ENCODE results near the gene RPS2.
A peak's percentile ranks its signal among the peaks of the same experiment; 100 is the strongest.

Gene RPS2

DNA sequence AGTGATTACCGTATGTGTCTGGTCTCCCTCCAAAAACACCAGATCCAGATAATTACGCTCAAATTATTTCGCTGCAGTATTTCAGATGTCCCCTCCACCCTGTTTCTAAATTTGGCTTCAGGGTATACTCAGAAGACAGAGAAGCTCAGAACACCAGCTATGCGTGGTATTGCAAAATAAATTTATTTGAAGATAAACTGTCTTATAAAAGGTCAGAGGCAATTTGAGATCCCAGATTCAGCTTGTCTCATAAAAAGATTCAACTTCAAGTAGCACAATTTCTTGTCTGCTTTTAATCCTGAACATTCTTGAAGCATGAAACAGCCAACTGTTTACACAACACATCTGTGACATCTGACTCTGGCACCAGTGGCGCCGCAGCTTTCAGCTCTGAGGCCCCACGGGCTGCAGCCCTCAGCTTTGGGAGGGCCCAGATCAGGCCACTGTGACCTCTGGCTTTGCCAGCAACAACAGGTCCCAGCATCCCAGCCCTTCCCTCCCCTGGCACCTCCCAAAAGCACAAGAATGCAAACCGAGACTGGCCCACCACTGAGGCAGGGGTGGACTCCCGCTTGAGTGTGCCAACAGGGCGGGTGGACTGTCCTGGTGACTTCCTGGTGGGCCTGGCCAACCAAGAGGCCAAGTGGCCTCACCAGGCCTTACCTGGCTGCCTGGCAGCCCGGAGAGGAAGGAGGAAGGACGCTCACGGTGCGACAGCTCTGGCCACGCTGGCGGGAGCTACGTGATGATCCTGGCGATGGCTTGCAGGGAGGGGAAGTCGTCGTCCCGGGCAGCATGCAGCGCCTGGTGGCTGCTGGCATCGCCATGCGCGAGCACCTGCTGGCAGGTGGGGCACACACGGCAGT lies 33.1 kb upstream of the RPS2 start:
- TF ChIP-seq, protein P1, sequence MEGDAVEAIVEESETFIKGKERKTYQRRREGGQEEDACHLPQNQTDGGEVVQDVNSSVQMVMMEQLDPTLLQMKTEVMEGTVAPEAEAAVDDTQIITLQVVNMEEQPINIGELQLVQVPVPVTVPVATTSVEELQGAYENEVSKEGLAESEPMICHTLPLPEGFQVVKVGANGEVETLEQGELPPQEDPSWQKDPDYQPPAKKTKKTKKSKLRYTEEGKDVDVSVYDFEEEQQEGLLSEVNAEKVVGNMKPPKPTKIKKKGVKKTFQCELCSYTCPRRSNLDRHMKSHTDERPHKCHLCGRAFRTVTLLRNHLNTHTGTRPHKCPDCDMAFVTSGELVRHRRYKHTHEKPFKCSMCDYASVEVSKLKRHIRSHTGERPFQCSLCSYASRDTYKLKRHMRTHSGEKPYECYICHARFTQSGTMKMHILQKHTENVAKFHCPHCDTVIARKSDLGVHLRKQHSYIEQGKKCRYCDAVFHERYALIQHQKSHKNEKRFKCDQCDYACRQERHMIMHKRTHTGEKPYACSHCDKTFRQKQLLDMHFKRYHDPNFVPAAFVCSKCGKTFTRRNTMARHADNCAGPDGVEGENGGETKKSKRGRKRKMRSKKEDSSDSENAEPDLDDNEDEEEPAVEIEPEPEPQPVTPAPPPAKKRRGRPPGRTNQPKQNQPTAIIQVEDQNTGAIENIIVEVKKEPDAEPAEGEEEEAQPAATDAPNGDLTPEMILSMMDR (conservative IDR thresholded peaks at IDR 0.05; ENCODE audit: low read depth, low read length) = no peak
- no peak overlapping the region for H3K4me3 ChIP-seq (ENCODE audit: low read length)
- no peak for DNase-seq (ENCODE audit: low read depth)

DNA sequence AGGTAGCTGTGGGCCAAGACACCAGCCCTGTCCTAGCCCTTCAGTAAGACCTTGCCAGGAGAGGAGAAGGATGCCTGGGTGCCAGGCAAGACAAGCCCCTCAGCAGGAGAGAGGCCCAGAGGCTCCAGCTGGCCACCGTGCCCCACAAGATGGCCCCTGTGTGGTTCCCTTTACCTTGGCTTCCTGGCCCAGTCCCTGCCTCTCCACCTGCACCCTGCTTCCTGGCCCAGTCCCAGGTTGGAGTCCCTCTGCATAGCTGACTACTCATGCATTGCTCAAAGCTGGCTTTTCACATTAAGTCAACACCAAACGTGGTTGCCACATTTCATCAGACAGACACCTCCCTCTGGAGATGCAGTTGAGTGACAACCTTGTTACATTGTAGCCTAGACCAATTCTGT lies 29.1 kb upstream of the RPS2 start:
- TF ChIP-seq, protein P1 (conservative IDR thresholded peaks at IDR 0.05; ENCODE audit: low read depth, low read length) = no peak
- H3K4me3 ChIP-seq (ENCODE audit: low read length) = no peak overlapping the region
- DNase-seq (ENCODE audit: low read depth) = no peak

DNA sequence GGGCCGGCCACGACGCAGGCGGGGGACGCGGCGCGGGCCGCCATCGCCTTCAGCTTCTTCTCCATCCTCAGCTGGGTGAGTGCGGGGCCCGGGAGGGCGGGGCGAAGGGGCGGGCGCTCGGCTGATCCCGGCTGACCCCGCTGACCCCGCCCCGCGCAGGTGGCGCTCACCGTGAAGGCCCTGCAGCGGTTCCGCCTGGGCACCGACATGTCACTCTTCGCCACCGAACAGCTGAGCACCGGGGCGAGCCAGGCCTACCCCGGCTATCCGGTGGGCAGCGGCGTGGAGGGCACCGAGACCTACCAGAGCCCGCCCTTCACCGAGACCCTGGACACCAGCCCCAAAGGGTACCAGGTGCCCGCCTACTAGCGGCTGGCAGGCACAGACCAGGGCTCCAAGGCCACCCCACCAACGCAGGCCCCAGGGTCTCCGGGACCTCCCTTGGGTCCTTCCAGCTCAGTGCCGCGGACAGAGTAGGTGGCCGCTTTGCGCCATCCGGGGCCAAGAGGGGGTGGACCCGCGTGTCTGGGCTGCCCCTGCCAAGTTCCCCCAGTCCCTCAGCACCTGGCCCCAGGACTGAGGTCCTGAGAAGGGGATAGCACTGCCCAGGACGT lies 28.2 kb upstream of the RPS2 start:
- H3K4me3 ChIP-seq (ENCODE audit: low read length) = no peak overlapping the region
- no peak for DNase-seq (ENCODE audit: low read depth)
- TF ChIP-seq, protein P1 (conservative IDR thresholded peaks at IDR 0.05; ENCODE audit: low read depth, low read length) = no peak

DNA sequence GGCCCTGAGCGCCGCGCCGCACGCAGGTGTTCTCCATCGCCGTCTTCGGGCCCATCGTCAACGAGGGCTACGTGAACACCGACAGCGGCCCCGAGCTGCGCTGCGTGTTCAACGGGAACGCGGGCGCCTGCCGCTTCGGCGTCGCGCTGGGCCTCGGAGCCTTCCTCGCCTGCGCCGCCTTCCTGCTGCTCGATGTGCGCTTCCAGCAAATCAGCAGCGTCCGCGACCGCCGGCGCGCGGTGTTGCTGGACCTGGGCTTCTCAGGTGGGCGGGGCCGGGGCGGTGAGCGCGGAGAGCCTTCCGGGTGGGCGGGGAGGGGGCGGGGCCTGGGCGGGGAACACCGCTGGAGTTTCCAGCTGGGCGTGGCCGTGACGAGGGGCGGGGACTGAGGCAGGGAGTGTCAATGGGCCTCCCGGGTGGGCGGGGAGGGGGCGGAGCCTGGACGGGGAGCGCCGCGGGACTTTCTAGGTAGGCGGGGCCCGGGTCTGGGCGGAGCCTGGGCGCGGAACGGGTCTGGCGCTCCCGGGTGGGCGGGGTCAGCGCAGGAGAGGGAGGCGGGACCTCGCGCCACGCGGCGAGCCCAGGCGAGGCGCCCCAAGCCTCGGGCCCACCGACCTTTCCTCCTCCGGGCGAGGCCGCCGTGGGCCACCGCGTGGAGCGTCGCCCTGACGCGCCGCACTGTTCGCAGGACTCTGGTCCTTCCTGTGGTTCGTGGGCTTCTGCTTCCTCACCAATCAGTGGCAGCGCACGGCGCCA lies 27.5 kb upstream of the RPS2 start:
- peak; percentile 52 for DNase-seq (ENCODE audit: low read depth)
- TF ChIP-seq, protein P1 (conservative IDR thresholded peaks at IDR 0.05; ENCODE audit: low read depth, low read length) = no peak
- H3K4me3 ChIP-seq (ENCODE audit: low read length) = no peak overlapping the region

DNA sequence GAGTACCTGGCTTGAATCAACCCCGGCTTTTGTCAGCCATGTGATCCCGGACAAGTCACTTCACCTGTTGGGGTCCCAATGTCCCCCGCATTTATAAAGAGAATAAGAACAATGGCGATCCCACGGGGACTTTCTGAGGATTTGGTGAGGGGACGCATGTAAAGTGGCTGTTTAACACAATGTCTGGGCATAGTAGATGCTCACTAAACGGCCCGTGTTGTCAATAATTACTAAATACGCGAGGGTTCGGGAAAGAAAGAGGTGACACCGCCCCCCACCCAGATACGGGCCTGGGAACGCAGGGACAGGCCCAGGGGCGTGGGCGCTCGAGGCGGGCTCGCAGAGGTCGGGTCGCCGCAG lies 26.9 kb upstream of the RPS2 start:
- DNase-seq (ENCODE audit: low read depth) = no peak
- H3K4me3 ChIP-seq (ENCODE audit: low read length) = no peak overlapping the region
- TF ChIP-seq, protein P1 (conservative IDR thresholded peaks at IDR 0.05; ENCODE audit: low read depth, low read length) = no peak

DNA sequence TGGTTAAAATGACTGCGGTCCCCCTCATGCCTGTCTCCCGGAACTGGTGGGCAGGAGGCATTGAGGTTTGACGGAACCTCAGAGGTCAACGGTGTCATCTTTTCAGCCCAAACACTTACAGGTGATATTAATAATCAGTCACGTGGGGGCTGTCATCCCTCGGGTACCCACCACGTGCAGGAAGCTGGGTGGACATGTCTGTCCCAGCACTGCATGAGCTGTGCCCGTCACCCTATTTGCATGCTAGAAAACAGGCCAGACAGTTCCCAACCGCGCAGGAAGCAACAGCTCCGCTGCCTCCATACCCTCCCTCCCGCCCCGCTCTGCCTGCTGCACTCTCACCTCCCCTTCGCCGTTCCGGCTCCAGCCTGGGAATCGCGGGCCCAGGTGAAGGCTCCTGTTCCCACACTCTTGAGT lies 26.5 kb upstream of the RPS2 start:
- no peak for DNase-seq (ENCODE audit: low read depth)
- H3K4me3 ChIP-seq (ENCODE audit: low read length) = no peak overlapping the region

More for the DNA sequence above, 26.5 kb upstream of the RPS2 start:
- TF ChIP-seq, protein P1 (conservative IDR thresholded peaks at IDR 0.05; ENCODE audit: low read depth, low read length) = no peak

Data from retinal pigment epithelial cell (primary cell).